ENCODE measurements around the gene NME2.

The NME2 gene

GRCh38 chr17:51200846-51201245 lies 34.6 kb downstream of the NME2 start:
- no peak for DNase-seq (ENCODE audit: low read depth)
- no peak for TF ChIP-seq CTCF (IDR thresholded peaks at IDR 0.05; ENCODE audit: control insufficient read depth, extremely low read depth, insufficient read depth)
- no peak overlapping the region for H3K4me3 ChIP-seq (ENCODE audit: low read depth, low read length)

- TF ChIP-seq CTCF (IDR thresholded peaks at IDR 0.05; ENCODE audit: control insufficient read depth, extremely low read depth, insufficient read depth), result no peak
- no peak for DNase-seq (ENCODE audit: low read depth)
- no peak overlapping the region for H3K4me3 ChIP-seq (ENCODE audit: low read depth, low read length)
These were observed 37.6 kb downstream of the NME2 start for GRCh38 chr17:51203838-51204237.

- no peak overlapping the region for H3K4me3 ChIP-seq (ENCODE audit: low read depth, low read length)
- no peak for TF ChIP-seq CTCF (IDR thresholded peaks at IDR 0.05; ENCODE audit: control insufficient read depth, extremely low read depth, insufficient read depth)
- DNase-seq (ENCODE audit: low read depth), result no peak
These were observed 48.7 kb downstream of the NME2 start for GRCh38 chr17:51214920-51215319.

- no peak overlapping the region for H3K4me3 ChIP-seq (ENCODE audit: low read depth, low read length)
- no peak for DNase-seq (ENCODE audit: low read depth)
- TF ChIP-seq CTCF (IDR thresholded peaks at IDR 0.05; ENCODE audit: control insufficient read depth, extremely low read depth, insufficient read depth), result no peak
These were observed 51.7 kb downstream of the NME2 start for GRCh38 chr17:51217946-51218345.

- TF ChIP-seq CTCF (IDR thresholded peaks at IDR 0.05; ENCODE audit: control insufficient read depth, extremely low read depth, insufficient read depth), result no peak
- no peak overlapping the region for H3K4me3 ChIP-seq (ENCODE audit: low read depth, low read length)
- peak; percentile 37 for DNase-seq (ENCODE audit: low read depth)
These were observed 55.1 kb downstream of the NME2 start for GRCh38 chr17:51221322-51221721.
